Ishikawa (cell line): ENCODE measurements around the gene RNF214.

Experiments used
- CEBPB ChIP-seq: IDR thresholded peaks from 2 replicates; pipeline ENCODE4 v1.6.1; 2012
- EGR1 ChIP-seq: IDR thresholded peaks from 2 replicates; pipeline ENCODE4 v1.6.1; 2012
- EP300 ChIP-seq: IDR thresholded peaks from 2 replicates; pipeline ENCODE4 v1.6.1; 2012; ENCODE audit warnings: borderline replicate concordance
- FOXM1 ChIP-seq: IDR thresholded peaks from 2 replicates; pipeline ENCODE4 v1.6.1; 2012; ENCODE audit warnings: low read depth, borderline replicate concordance
- MAX ChIP-seq: IDR thresholded peaks from 2 replicates; pipeline ENCODE4 v1.6.1; 2012
- NFIC ChIP-seq: IDR thresholded peaks from 2 replicates; pipeline ENCODE4 v1.6.1; 2012
- RAD21 ChIP-seq: IDR thresholded peaks from 2 replicates; pipeline ENCODE4 v1.6.1; 2012; ENCODE audit warnings: low read depth
- REST ChIP-seq: IDR thresholded peaks from 2 replicates; pipeline ENCODE4 v1.6.1; 2012; ENCODE audit warnings: low read depth, mild to moderate bottlenecking
- TAF1 ChIP-seq: IDR thresholded peaks from 2 replicates; pipeline ENCODE4 v1.6.1; 2012; ENCODE audit warnings: low read depth, mild to moderate bottlenecking
- TCF12 ChIP-seq: IDR thresholded peaks from 2 replicates; pipeline ENCODE4 v1.6.1; 2012; ENCODE audit warnings: low read depth
- TEAD4 ChIP-seq: IDR thresholded peaks from 2 replicates; pipeline ENCODE4 v1.6.1; 2012
- USF1 ChIP-seq: IDR thresholded peaks from 2 replicates; pipeline ENCODE4 v1.6.1; 2012
- YY1 ChIP-seq: IDR thresholded peaks from 2 replicates; pipeline ENCODE4 v1.6.1; 2012; ENCODE audit warnings: low read depth

GRCh38 chr11:117287668-117288067 is 55.2 kb downstream of the RNF214 start:
- TF ChIP-seq TAF1, result no peak
- no peak for TF ChIP-seq REST
- TF ChIP-seq MAX, result no peak
- TF ChIP-seq EP300, result no peak
- no peak for TF ChIP-seq FOXM1
- TF ChIP-seq EGR1, result no peak
- no peak for TF ChIP-seq NFIC
- no peak for TF ChIP-seq TEAD4
- TF ChIP-seq YY1, result no peak
- TF ChIP-seq RAD21, result no peak
- TF ChIP-seq TCF12, result no peak
- TF ChIP-seq CEBPB, result no peak
- TF ChIP-seq USF1, result no peak
